Measurements from ENCODE around the gene ISM2.

Gene ISM2

GRCh38 chr14:77526266-77526665 is 27.6 kb upstream of the ISM2 start:
- Histone ChIP-seq H3K9me3 (ENCODE audit: severe bottlenecking) (no peaks in the 10 kb centered on the region), H3K36me3 (peaks cover 1% of the 10 kb centered on the region; the same call in 1 of the 2 replicates), H3K27ac (no peak overlapping the region), H3K27me3 (ENCODE audit: insufficient read depth, low read depth, severe bottlenecking) (no peaks in the 10 kb centered on the region), H3K4me3 (ENCODE audit: low read depth, low read length) (no peak overlapping the region)
- no peak for DNase-seq
- TF ChIP-seq CTCF (IDR thresholded peaks at IDR 0.05; ENCODE audit: low read depth, low read length): no peak

GRCh38 chr14:77524536-77524935 is 25.9 kb upstream of the ISM2 start:
- TF ChIP-seq CTCF (IDR thresholded peaks at IDR 0.05; ENCODE audit: low read depth, low read length): no peak

GRCh38 chr14:77523109-77523508 is 24.5 kb upstream of the ISM2 start:
- DNase-seq: no peak
- no peaks in the 10 kb centered on the region for H3K27me3 ChIP-seq (ENCODE audit: insufficient read depth, low read depth, severe bottlenecking)
- peaks cover 6% of the 10 kb centered on the region for H3K36me3 ChIP-seq
- no peaks in the 10 kb centered on the region for H3K9me3 ChIP-seq (ENCODE audit: severe bottlenecking)
- H3K27ac ChIP-seq: no peak overlapping the region
- H3K4me3 ChIP-seq (ENCODE audit: low read depth, low read length): no peak overlapping the region
- no peak for TF ChIP-seq CTCF (IDR thresholded peaks at IDR 0.05; ENCODE audit: low read depth, low read length)

More at GRCh38 chr14:77524536-77524935, 25.9 kb upstream of the ISM2 start:
- Histone ChIP-seq H3K36me3 (peaks cover 6% of the 10 kb centered on the region), H3K27ac (no peak overlapping the region), H3K27me3 (ENCODE audit: insufficient read depth, low read depth, severe bottlenecking) (no peaks in the 10 kb centered on the region), H3K4me3 (ENCODE audit: low read depth, low read length) (no peak overlapping the region), H3K9me3 (ENCODE audit: severe bottlenecking) (no peaks in the 10 kb centered on the region)
- DNase-seq: no peak

- H3K27me3 ChIP-seq (ENCODE audit: insufficient read depth, low read depth, severe bottlenecking): no peaks in the 10 kb centered on the region
- H3K27ac ChIP-seq: no peak overlapping the region
- no peaks in the 10 kb centered on the region for H3K9me3 ChIP-seq (ENCODE audit: severe bottlenecking)
- H3K36me3 ChIP-seq: peaks cover 17% of the 10 kb centered on the region
- TF ChIP-seq CTCF (IDR thresholded peaks at IDR 0.05; ENCODE audit: low read depth, low read length): no peak
- H3K4me3 ChIP-seq (ENCODE audit: low read depth, low read length): no peak overlapping the region
- no peak for DNase-seq
These were observed 21.9 kb upstream of the ISM2 start for GRCh38 chr14:77520555-77520954.

GRCh38 chr14:77516126-77516525 is 17.5 kb upstream of the ISM2 start:
- no peak for DNase-seq
- Histone ChIP-seq H3K36me3 (peaks cover 14% of the 10 kb centered on the region), H3K9me3 (ENCODE audit: severe bottlenecking) (no peaks in the 10 kb centered on the region), H3K27me3 (ENCODE audit: insufficient read depth, low read depth, severe bottlenecking) (no peaks in the 10 kb centered on the region), H3K4me3 (ENCODE audit: low read depth, low read length) (no peak overlapping the region), H3K27ac (no peak overlapping the region)
- TF ChIP-seq CTCF (IDR thresholded peaks at IDR 0.05; ENCODE audit: low read depth, low read length): no peak

- Histone ChIP-seq H3K9me3 (ENCODE audit: severe bottlenecking) (no peaks in the 10 kb centered on the region), H3K4me3 (ENCODE audit: low read depth, low read length) (no peak overlapping the region), H3K27ac (no peak overlapping the region), H3K27me3 (ENCODE audit: insufficient read depth, low read depth, severe bottlenecking) (no peaks in the 10 kb centered on the region), H3K36me3 (no peaks in the 10 kb centered on the region; the same call in none of the 2 replicates)
- TF ChIP-seq CTCF (IDR thresholded peaks at IDR 0.05; ENCODE audit: low read depth, low read length): no peak
- DNase-seq: no peak
These were observed 13.0 kb upstream of the ISM2 start for GRCh38 chr14:77511486-77512162.

Measured in WERI-Rb-1 (cell line).